GM12872 (cell line): ENCODE data around the gene VPS26B.

Experiments
- CTCF ChIP-seq: IDR thresholded peaks from 3 replicates; pipeline ENCODE4 v1.5.1; 2011; ENCODE audit warnings: low read depth, mild to moderate bottlenecking, low read length, moderate library complexity; ENCODE audit not compliant: insufficient read depth

The VPS26B gene

GRCh38 chr11:134245434-134245833, 21.0 kb downstream of the VPS26B start:
- TF ChIP-seq CTCF: no peak

DNA sequence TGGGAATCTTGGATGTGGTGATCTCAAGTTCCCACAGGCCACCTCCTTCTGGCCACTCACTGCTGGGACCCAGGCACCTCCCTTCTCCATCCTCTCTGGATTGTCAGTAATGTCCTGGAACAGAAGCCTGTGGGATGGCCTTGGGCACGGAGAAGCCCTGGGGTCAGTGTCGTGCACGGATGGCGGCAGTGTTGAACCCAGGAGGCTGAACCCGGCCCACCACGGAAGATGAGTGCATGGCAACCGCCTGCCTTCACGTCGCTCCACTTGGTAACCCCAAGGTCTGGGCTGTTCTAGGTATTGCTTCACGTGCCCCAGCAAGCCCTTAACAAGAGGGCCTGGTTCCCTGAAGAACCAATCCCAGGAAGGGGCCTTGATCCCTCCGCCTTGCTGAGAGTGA, 21.6 kb downstream of the VPS26B start:
- TF ChIP-seq CTCF: no peak

DNA sequence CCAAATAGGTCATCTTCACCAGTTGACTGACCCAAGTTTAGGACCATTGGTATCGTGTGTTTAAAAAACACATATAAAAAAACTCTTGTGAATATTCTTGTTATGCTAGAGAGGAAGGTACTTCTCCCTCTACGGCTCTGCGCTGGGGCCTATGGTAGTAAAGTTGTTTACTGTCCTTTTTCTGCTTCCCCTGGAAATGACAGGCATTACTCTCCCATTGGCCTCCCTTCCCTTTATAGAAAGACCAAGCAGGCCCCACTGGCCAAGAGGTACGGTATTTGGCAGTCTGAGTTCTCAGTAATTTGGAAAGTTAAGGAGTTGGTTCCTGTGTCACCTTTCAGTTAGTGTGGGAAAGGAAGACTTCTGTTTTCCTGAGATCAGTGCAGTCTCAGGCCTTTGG, 22.2 kb downstream of the VPS26B start:
- TF ChIP-seq CTCF: no peak

- TF ChIP-seq CTCF: no peak
Observed at GRCh38 chr11:134248910-134249480, 24.5 kb downstream of the VPS26B start.

- TF ChIP-seq CTCF: no peak
Observed at GRCh38 chr11:134250246-134250645, 25.8 kb downstream of the VPS26B start.

- TF ChIP-seq CTCF: no peak
Observed at GRCh38 chr11:134250675-134251074, 26.2 kb downstream of the VPS26B start.

DNA sequence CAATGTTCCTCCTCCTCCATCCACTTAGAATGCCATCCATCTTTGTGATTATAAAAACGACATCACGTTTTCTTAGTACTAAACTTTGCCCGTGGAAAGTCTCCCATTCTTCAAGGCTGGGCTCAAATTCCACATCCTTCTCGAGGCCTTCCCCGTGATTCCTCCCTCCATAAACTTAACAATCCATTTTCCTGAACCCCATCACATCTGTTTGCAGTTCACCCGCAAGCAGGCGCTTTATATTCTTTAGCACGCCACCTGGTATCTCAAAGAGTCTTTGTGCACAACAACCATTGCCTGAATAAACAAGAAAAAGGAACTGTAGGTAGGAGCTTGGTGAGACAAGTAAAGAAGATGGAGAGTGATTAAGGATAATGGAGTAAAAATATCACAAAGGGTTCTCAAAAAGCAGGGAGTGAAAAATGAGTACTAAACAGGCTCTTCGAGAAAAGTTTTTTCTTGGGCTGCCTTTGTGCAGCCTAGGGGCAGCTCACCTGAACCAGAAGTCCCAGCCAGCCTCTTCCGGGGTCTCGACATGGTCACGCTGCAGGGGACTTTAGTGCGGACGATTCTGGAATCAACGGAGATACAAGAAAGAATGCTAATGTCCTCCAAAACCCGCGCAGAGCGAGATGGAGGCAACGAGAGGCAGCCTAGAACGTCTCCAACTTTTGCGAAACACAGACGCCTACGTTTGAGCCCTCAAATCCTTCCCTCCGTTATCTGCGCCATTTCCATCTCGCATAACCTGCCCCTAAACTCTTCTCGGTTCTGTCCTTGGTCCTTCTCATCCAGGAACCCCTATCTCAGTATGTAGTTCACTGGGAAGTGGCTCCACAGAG, 28.1 kb downstream of the VPS26B start:
- TF ChIP-seq CTCF: no peak
